SJSA1 (cell line): ENCODE data around the gene FEM1A. TPM values are rescaled to one million over a fixed set of nuclear protein-coding genes. Genes with fewer than 3 reads are reported as not detected.
"Not testable (repeated sequence)": the region's sequence is repeated elsewhere in the genome, so short reads cannot be mapped to it uniquely, and the experiment has no call there.

Source experiments
- DNase-seq, 2 experiments: peaks; one replicate each; pipeline ENCODE4 v3.0.0-alpha.2; 2015 to 2020; ENCODE audit warnings: low spot score in 2 of 2, low read depth in 1 of 2
- H3K27ac ChIP-seq: fragments of 250-450 bp; sonication (Bioruptor Pico); 2 replicates; pipeline ENCODE4 v1.5.1; 2020; ENCODE audit warnings: mild to moderate bottlenecking, moderate library complexity
- H3K27me3 ChIP-seq: fragments of 250-450 bp; sonication (Bioruptor Pico); replicated peaks from 2 replicates; pipeline ENCODE4 v1.5.1; 2020; ENCODE audit warnings: mild to moderate bottlenecking, moderate library complexity
- H3K36me3 ChIP-seq: fragments of 250-450 bp; sonication (Bioruptor Pico); 2 replicates; pipeline ENCODE4 v1.5.1; 2020; ENCODE audit warnings: mild to moderate bottlenecking
- H3K4me1 ChIP-seq: fragments of 250-450 bp; sonication (Bioruptor Pico); replicated peaks from 2 replicates; pipeline ENCODE4 v1.6.1; 2021; ENCODE audit warnings: mild to moderate bottlenecking
- H3K4me3 ChIP-seq: fragments of 250-450 bp; sonication (Bioruptor Pico); 2 replicates; pipeline ENCODE4 v1.5.1; 2020; ENCODE audit warnings: mild to moderate bottlenecking
- H3K9me3 ChIP-seq: fragments of 250-450 bp; sonication (Bioruptor Pico); replicated peaks from 2 replicates; pipeline ENCODE4 v1.5.1; 2020; ENCODE audit warnings: mild to moderate bottlenecking
- total RNA-seq: library from RNA; depleted of rRNA; stranded (reverse); fragments of >200 nt; shearing (Covaris generic); gene quantifications from 2 replicates; pipeline ENCODE4 v1.2.3, GENCODE V29; 2014; rRNA removed

FEM1A gene
- total RNA-seq, 1 experiment from 2014 or later, result 14.4 TPM

DNA sequence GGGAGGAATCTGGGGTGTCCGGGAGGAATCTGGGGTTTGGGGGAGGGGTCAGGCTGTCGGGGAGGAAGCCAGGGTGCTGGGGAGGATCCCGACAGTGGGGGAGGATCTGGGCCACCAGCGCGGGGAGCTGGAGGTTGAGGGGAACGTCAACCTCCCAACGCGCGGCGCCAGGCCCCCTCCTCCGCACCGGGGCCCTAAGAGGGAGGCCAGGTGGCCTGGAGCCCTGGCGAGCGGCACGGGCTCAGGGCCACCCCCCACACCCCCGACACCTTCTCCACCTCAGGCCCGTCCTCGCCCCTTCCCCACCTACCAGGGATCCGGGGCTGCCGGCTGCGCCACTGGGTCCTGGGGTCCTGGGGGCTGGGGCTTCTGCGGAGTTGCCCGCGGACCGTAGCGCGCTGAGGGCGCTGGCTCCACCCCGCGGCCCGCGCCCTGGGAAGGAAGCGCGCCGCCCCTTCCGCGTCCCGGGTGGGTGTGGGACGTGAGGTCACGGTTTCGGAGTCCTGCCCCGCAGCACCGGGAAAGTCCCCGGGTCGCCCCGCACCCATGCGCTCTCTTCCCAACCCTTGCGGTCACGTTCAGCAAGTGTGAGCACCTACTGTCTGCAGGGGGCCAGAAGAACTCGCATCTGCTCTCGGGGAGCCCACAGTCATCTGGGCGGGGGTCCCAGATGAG, 39.9 kb downstream of the FEM1A start, which contains the start of gene TICAM1:
TSS of gene TICAM1 (minus strand) at position 409 of the 675 bp plus-strand sequence. CDS start 13,335 bp downstream, outside the sequence.
- Histone ChIP-seq H3K36me3 (peaks cover 7% of the 10 kb centered on the region; the same call in 1 of the 2 replicates), H3K27ac (peak within 1 kb of the TSS; percentile 72), H3K9me3 (no peaks in the 10 kb centered on the region), H3K4me3 (peak within 1 kb of the TSS; percentile 89), H3K27me3 (no peaks in the 10 kb centered on the region), H3K4me1 (peaks cover 15% of the 10 kb centered on the region)
- peak; percentile 61 to 74 for DNase-seq

DNA sequence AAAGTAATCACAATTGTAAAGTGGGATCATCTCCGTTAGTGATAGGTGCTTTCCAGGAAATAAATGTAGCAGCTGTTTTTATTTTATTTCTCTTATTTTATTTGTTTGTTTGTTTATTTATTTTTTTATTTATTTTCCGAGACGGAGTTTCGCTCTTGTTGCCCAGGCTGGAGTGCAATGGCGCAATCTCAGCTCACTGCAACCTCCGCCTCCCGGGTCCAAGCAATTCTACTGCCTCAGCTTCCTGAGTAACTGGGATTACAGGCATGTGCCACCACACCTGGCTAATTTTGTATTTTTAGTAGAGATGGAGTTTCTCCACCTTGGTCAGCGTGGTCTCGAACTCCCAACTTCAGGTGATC, 40.4 kb downstream of the FEM1A start:
- not testable (repeated sequence) for H3K9me3 ChIP-seq, H3K36me3 ChIP-seq, DNase-seq, H3K27me3 ChIP-seq
- Histone ChIP-seq H3K4me3 (peak overlapping the region; percentile 89), H3K4me1 (peaks cover 15% of the 10 kb centered on the region), H3K27ac (peak overlapping the region; percentile 72)

DNA sequence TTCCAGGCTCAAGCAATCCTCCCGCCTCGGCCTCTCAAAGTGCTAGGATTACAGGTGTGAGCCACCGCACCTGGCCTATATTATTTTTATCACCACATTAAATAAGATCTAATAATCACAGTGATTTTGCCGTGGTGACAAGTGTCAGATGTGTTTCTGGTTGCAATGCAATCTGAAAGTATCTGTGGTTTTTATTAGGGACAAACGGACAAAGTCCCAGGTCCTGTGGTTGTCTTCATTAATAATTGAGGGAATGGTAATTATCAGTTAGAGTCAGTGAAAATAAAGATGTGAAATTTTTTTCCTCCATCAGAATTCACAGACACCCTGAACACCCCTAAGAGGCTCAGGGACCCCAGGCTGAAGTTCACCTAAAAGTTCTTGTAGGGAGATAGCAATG, 41.2 kb downstream of the FEM1A start:
- H3K4me1 ChIP-seq, result peaks cover 15% of the 10 kb centered on the region
- peaks cover 18% of the 10 kb centered on the region for H3K36me3 ChIP-seq
- no peaks in the 10 kb centered on the region for H3K27me3 ChIP-seq
- no peak overlapping the region for H3K4me3 ChIP-seq
- DNase-seq, result no peak
- H3K9me3 ChIP-seq, result no peaks in the 10 kb centered on the region
- no peak overlapping the region for H3K27ac ChIP-seq

DNA sequence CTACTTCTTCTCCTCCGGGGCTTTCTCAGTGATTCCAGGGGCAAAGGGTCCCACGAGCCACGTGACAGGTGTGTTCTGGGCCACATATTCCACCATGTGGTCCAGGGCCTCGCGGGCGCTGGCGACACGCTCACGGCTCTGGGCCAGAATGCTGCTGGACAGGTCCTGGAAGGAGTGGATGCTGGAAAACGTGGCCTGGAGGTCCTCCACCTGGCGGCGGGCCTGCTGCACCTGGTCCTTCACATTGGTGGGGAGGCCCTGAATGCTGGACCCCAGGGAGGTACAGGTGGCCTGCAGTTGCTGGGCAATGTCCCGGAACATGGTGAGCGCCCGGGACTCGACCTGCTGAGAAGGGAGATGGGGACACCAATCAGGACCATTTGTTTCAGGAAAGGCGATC, 47.7 kb downstream of the FEM1A start:
- peaks cover 9% of the 10 kb centered on the region for H3K4me1 ChIP-seq
- no peak for DNase-seq
- H3K9me3 ChIP-seq, result no peaks in the 10 kb centered on the region
- H3K36me3 ChIP-seq, result peaks cover 71% of the 10 kb centered on the region
- no peaks in the 10 kb centered on the region for H3K27me3 ChIP-seq
- H3K4me3 ChIP-seq, result no peak overlapping the region
- no peak overlapping the region for H3K27ac ChIP-seq

DNA sequence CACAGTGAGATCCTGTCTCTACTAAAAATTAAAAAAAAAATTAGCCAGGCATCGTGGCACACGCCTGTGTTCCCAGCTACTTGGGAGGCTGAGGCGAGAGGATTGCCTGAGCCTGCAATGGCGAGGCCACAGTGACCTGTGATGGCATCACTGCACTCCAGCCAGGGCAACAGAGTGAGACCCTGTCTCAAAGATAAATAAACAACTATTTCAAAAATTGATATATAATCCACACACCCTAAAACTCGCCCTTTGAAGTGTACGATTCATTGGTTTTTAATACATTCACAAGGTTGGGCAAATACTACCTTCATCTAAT, 52.1 kb downstream of the FEM1A start:
- Histone ChIP-seq H3K36me3 (peaks cover 90% of the 10 kb centered on the region), H3K4me3 (no peak overlapping the region), H3K27me3 (no peaks in the 10 kb centered on the region), H3K4me1 (peaks cover 34% of the 10 kb centered on the region), H3K27ac (no peak overlapping the region), H3K9me3 (no peaks in the 10 kb centered on the region)
- DNase-seq, result no peak

DNA sequence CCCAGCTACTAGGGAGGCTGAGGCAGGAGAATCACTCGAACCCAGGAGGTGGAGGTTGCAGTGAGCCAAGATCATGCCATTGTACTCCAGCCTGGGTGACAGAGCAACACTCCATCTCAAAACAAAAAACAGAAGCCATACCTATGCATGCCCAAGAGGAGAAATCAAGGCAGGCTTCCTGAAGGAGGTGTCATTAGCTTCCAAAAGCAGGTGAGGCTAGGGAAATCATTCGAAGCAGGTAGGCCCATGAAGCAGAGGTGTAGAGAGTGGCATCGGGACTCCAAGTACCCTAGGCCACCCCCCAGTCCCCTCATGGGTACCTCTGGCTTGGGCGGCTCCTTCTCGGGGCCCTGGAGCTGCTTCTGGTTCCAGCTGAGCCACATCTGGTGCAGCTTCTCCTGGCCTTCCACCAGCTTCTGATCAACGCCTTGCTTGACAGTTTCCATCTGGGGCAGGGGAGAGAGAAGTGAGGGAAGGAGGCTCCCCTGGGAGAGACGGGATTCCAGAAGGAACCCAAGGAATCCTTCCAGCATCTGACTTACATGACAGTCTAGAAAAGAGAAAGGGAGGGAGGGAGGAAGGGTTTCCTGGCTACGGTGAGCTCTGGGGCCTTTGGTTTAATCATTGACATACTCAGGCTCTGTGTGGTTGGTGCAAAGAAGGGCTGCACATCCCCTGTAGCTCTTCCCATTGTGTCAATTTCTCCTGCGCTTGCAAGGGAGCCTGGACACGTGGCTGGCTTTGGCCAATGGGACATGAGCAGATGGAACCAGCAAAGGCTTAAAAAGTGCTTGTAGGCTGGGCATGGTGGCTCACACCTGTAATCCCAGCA, 53.0 kb downstream of the FEM1A start:
- Histone ChIP-seq H3K36me3 (peaks cover 88% of the 10 kb centered on the region), H3K27ac (peak overlapping the region; percentile 79), H3K4me3 (no peak overlapping the region), H3K9me3 (no peaks in the 10 kb centered on the region), H3K4me1 (peaks cover 34% of the 10 kb centered on the region), H3K27me3 (no peaks in the 10 kb centered on the region)
- DNase-seq, result no peak

DNA sequence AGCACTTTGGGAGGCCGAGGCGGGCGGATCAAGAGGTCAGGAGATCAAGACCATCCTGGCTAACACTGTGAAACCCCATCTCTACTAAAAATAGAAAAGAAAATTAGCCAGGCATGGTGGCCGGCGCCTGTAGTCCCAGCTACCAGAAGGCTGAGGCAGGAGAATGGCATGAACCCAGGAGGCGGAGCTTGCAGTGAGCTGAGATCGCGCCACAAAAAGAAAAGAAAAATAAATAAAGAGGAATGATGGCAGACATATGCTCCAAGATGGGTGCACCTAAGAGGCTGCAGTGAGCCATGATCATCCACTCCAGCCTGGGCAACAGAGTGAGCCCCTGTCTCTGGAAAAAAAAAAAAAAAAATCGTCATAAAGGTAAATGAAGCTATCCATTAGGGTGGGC, 54.4 kb downstream of the FEM1A start:
- peak; percentile 86 to 87 for DNase-seq
- Histone ChIP-seq H3K4me1 (peaks cover 29% of the 10 kb centered on the region), H3K27ac (peak overlapping the region; percentile 79), H3K36me3 (peaks cover 85% of the 10 kb centered on the region)
- not testable (repeated sequence) for H3K9me3 ChIP-seq, H3K4me3 ChIP-seq, H3K27me3 ChIP-seq

DNA sequence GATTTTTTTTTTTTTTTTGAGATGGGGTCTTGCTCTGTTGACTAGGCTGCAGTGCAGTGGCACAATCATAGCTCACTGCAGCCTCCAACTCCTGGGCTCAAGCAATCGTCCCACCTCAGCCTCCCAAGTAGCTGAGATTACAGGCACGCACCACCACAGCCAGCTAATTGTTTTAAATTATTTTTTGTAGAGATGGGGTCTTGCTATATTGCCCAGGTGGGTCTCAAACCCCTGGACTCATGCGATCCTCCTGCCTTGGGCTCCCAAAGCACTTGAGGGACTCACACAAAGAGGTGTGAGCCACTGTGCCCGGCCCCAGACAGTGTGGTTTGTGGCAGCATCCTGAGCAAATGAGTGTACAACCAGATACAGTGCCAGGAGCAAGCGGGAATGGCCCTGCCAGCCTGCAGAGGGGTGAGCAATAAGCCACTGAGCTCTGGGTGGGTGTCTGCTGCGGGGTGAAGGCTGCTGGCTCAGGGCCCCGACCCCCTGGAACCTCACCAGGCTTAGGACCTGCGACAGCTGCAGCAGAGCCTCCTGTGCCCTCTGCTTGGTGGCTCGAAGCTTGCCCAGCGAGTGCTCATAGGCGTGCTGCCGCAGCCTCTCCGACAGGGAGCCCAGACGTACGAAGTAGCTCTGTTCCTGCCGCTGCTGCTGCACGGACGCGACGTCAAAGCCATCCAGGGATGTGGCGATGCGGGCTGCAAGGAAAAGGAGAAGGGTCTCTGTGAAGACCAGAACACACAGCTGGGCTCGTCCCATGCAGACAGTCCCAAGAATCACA, 55.8 kb downstream of the FEM1A start:
- Histone ChIP-seq H3K36me3 (peaks cover 88% of the 10 kb centered on the region), H3K27ac (no peak overlapping the region)
- no peak for DNase-seq

DNA sequence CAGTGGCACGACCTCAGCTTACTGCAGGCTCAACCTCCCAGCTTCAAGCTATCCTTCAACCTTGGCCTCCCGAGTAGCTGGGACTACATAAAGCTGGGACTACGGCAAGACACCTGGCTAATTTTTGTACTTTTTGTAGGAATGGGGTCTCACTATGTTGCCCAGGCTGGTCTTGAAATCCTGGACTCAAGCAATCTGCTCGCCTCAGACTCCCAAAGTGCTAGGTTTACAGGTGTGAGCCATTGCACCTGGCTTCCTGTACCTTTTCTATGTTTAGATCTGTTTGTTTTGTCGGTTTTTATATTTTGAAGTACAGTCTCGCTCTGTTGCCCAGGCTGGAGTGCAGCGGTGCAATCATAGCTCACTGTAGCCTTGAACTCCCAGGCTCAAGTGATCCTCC, 57.5 kb downstream of the FEM1A start:
- DNase-seq, result no peak
- Histone ChIP-seq H3K9me3 (no peaks in the 10 kb centered on the region), H3K36me3 (peaks cover 89% of the 10 kb centered on the region), H3K27me3 (no peaks in the 10 kb centered on the region), H3K27ac (no peak overlapping the region), H3K4me1 (peaks cover 25% of the 10 kb centered on the region), H3K4me3 (no peak overlapping the region)

More for the DNA sequence above, 55.8 kb downstream of the FEM1A start:
- Histone ChIP-seq H3K27me3 (no peaks in the 10 kb centered on the region), H3K9me3 (no peaks in the 10 kb centered on the region), H3K4me1 (peaks cover 25% of the 10 kb centered on the region), H3K4me3 (no peak overlapping the region)

Other genes with a start within 250 kb of the FEM1A start
- gene SEMA6B, start 232.1 kb upstream of the FEM1A start, total RNA-seq, result 0.08 TPM in 1 of 2 replicates, not detected in the other
- gene TNFAIP8L1, start 152.2 kb upstream of the FEM1A start, total RNA-seq, result 5.0 and 7.4 TPM in 2 replicates
- 214 and 250 TPM in 2 replicates for gene MYDGF, start 121.4 kb upstream of the FEM1A start, total RNA-seq
- gene DPP9, start 67.9 kb upstream of the FEM1A start, total RNA-seq, result 60.6 and 65.3 TPM in 2 replicates
- 3.7 and 4.1 TPM in 2 replicates for gene TICAM1, start 40.0 kb downstream of the FEM1A start, total RNA-seq
- gene PLIN3, start 75.9 kb downstream of the FEM1A start, total RNA-seq, result 178 and 210 TPM in 2 replicates
- not detected in 2 replicates for gene ARRDC5, start 111.2 kb downstream of the FEM1A start, total RNA-seq
- 65.8 and 85.8 TPM in 2 replicates for gene UHRF1, start 117.8 kb downstream of the FEM1A start, total RNA-seq
- 9.1 and 12.8 TPM in 2 replicates for gene KDM4B, start 177.4 kb downstream of the FEM1A start, total RNA-seq